GM12874 (cell line): Measurements from ENCODE around the gene HSPB9.

ENCODE experiments used
- TF ChIP-seq, protein P1 (sequence below): IDR thresholded peaks from 2 replicates; pipeline ENCODE4 v1.5.1; 2011; ENCODE audit warnings: low read depth, mild to moderate bottlenecking, control low read depth, low read length, moderate library complexity; ENCODE audit not compliant: insufficient read depth

Gene HSPB9

DNA sequence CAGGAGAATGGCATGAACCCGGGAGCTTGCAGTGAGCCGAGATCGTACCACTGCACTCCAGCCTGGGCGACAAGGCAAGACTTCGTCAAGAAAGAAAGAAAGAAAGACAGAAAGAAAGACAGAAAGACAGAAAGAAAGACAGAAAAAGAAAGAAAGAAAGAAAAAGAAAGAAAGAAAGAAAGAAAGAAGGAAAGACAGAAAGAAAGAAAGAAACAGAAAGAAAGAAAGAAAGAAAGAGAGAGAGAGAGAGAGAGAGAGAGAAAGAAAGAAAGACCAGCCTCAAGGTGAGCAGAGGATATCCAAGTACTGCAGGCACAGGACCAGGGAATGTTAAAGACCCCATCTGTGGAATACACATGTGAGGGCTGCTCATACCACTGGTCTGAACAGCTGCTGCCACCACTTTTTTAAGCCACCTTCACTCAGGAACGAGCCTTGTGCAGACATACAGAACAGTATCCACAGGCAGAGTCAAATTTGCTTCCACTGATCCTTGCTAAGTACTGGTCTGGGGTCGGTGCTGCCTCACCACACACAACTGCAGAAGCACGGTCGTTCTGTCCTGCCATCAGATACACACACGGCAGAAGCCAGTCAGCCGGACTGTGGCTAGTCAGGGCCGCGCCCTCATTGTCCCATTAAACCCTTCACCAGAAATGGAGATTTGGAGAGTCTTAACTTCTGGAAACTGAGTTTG, 24.5 kb downstream of the HSPB9 start:
- TF ChIP-seq, protein P1, sequence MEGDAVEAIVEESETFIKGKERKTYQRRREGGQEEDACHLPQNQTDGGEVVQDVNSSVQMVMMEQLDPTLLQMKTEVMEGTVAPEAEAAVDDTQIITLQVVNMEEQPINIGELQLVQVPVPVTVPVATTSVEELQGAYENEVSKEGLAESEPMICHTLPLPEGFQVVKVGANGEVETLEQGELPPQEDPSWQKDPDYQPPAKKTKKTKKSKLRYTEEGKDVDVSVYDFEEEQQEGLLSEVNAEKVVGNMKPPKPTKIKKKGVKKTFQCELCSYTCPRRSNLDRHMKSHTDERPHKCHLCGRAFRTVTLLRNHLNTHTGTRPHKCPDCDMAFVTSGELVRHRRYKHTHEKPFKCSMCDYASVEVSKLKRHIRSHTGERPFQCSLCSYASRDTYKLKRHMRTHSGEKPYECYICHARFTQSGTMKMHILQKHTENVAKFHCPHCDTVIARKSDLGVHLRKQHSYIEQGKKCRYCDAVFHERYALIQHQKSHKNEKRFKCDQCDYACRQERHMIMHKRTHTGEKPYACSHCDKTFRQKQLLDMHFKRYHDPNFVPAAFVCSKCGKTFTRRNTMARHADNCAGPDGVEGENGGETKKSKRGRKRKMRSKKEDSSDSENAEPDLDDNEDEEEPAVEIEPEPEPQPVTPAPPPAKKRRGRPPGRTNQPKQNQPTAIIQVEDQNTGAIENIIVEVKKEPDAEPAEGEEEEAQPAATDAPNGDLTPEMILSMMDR = no peak

DNA sequence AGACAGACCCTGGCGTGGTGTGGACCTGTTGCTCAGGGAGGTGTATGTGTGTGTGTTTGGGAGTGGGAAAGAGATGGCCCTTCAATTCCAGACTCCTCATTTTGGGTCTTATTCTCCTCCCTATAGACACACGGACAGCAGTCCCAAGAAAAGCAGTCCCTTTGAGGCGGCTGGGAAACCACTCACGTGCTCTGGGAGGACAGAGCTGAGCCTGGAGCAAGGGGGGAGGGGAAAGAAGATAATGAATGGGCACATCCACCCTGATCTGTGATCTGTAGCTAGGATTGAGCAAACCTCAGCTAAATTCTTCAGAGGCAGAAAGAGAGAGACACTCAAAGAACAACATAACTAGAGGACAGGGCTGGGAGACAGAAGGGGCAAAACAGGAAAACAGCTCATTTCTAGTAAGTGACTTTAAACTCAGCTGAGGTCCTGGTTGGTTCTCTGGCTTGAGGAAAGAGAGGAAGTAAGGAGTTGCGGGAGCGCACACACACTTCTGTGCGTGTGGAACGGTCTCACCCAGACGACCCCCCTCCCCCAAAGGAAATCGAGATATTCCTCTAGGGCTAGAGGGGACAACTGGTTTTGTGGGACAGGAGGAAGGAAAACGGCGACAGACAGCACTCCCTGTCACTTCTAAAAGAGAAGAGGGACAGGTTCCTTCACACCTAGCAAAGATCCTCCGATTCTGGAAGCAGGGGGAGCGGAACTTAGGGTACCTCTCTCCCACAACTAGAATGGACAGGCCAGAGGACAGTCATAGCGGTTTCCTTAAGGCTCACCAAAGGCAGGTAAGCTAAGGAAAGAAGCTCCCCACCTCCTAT, 31.5 kb downstream of the HSPB9 start:
- TF ChIP-seq, protein P1 = no peak

DNA sequence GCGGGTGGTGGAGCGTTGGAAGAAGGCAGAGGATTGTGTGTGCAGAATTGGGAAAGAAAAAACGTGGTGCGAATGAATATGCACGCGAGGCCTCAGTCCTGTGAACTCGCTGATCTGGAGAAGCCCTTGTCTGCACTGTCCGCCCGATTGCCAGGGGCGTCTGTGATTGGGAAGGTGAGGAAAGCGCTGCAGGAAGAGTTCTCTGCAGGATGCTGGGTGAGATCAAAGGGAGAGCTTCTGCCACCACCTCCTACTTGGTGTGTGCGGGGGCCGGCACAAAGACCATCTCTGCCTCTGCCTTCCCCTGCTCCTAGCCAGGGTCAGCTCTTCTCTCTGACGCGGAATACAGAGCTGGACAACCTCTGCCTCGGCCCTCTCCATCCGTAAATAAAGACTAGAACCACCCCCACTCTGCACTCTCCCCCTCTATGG, 33.0 kb downstream of the HSPB9 start:
- TF ChIP-seq, protein P1 = no peak

DNA sequence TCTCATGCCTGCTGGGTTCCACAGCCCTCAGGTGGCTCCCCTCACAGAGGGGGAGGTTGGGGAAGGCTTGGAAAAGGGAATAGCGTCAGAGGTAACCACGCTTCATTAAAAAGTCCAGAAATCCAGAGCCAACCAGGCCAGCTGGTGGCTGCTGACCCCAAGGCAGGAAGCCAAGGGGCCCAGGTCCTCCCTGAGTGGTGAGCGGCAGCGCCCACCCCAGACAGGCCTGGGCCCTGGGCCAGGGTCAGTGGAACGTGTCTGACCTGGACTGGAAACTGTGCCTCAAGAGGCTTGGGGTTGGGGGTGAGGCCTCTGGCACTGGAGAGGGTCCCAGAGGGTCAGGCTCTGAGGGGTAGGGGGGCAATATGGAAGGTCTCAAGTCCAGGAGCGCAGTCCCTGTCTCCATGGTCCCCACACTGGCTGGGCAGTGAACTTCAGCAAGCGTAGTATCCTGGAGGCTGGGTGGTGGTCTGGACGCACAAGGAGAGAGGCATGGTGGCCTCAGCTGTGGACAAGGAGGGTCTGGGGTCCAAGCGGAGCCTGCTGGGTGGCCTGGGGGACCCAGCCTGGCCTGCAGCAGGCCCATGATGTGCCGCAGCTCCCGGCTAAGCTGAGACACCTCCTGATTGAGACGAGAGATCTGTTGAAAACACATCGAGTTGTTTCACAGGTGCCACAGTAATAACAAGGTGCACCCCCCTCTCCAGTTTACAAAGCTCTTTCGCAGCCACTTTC, 37.4 kb downstream of the HSPB9 start:
- TF ChIP-seq, protein P1 = no peak

DNA sequence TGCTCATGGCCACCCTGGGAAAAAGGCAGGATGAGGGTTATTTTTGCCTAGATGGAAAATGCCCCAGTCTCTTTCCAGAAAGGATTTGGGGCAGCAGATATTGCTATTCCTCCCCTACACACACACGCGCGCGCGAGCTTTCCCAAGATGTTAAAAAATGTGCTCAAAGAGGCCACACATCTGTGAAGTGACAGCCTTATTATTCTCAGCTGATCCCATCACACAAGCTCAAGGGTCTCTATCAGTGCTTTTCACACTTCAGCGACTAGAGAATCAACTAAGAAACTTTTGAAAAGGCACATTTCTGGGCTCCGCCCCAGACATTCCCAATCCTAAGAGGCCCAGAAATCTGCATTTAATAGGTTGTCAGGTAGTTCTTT, 37.9 kb downstream of the HSPB9 start:
- TF ChIP-seq, protein P1 = no peak

DNA sequence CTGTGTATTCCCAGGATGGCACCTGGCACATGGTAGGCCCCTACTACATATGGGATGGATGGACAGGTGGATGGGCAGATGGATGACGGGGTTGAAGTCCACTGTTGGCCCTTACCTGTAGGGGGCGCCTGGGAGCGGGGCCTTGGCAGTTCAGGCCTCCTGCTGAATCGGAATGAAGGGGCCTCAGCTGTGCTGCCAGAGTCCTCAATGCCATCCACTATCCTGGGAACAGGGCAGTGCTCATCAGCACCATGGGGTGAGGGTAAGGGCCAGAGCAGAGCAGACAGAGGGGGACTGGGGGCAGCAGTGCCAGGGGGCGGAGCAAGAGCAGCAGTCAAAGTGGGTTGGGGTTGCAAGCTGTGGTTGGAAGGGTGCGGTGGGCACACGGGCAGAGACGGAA, 40.5 kb downstream of the HSPB9 start:
- TF ChIP-seq, protein P1 = peak; percentile 83
